ENCODE data around the gene BAG2. TPM values are rescaled to one million over a fixed set of nuclear protein-coding genes. Genes with fewer than 3 reads are reported as not detected.

Gene BAG2
- total and polyA plus RNA-seq, 2 of the 13 experiments (the other 11 are each of a cell fraction or from before 2014, with no cell fraction given), result 5.7 to 15.1 TPM

DNA sequence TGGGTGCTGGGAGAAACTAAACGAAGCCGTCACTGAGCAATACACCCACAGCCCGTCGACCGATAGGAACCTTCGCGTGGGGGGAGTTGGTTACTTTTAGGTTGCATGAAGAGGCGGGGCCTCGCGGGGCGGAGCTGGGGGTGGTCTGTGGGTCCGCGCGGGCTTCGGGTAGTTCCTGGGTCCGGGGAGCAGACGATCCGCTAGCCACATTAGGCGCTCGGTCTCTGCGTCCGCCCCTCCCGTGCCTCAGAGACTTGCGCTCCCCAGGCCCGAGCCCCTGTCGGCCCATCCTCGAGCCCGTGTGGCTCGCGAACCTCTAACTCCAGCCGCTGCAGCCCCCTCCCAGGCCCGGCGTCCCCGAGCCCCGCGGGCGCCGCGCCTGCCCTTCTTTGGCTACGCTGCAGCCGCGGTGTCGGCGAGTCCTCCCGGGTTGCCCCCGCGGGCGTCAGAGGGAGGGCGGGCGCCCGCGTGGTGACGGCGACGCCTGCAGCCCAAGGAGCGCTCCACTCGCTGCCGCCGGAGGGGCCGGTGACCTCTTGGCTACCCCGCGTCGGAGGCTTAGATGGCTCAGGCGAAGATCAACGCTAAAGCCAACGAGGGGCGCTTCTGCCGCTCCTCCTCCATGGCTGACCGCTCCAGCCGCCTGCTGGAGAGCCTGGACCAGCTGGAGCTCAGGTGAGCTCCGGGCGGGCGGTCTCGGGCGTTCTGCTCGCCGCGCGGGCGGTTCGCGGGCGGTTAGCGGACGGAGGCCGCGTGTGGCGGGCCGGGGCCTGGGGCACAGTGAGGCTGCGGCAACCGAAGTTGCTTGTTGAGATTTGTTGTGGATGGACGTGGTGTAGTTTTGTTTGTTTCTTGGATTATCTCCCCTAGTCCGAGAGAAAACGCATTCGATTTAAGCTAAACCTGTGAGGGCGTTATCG, at the start of gene BAG2 (continued):
- TF ChIP-seq ZNF670 (CRISPR knock-in tag; IDR thresholded peaks at IDR 0.05; ENCODE audit: borderline replicate concordance) (peak; percentile 96), UBTF (CRISPR knock-in tag; IDR thresholded peaks at IDR 0.05) (peak; percentile 99), PHF21A (CRISPR knock-in tag; IDR thresholded peaks at IDR 0.05) (peak; percentile 86), ELF4 (CRISPR knock-in tag; IDR thresholded peaks at IDR 0.05; ENCODE audit: borderline replicate concordance) (peak; percentile 61; the same call in 1 of the 2 replicates), SIX1 (CRISPR knock-in tag; IDR thresholded peaks at IDR 0.05; ENCODE audit: borderline replicate concordance) (no peak), RBFOX2 (IDR thresholded peaks at IDR 0.05; ENCODE audit: low read depth, low read length) (peak; percentile 99), CBX1 (IDR thresholded peaks at IDR 0.05; ENCODE audit: low read depth) (no peak), JDP2 (CRISPR knock-in tag; IDR thresholded peaks at IDR 0.05; ENCODE audit: borderline replicate concordance) (no peak), ZNF7 (CRISPR knock-in tag; IDR thresholded peaks at IDR 0.05) (no peak), ZKSCAN8 (CRISPR knock-in tag; IDR thresholded peaks at IDR 0.05; ENCODE audit: borderline replicate concordance) (no peak), ZBTB7A (CRISPR knock-in tag; IDR thresholded peaks at IDR 0.05) (peak; percentile 92), NFIB (CRISPR knock-in tag; IDR thresholded peaks at IDR 0.05; ENCODE audit: borderline replicate concordance) (no peak), ZNF792 (CRISPR knock-in tag; IDR thresholded peaks at IDR 0.05) (no peak; the same call in none of the 2 replicates), SNAPC2 (CRISPR knock-in tag; IDR thresholded peaks at IDR 0.05) (peak; percentile 90), ZNF276 (CRISPR knock-in tag; IDR thresholded peaks at IDR 0.05; ENCODE audit: low read depth) (peak; percentile 66; the same call in 1 of the 2 replicates), PITX1 (CRISPR knock-in tag; IDR thresholded peaks at IDR 0.05) (no peak; the same call in none of the 2 replicates), ZNF205 (CRISPR knock-in tag; IDR thresholded peaks at IDR 0.05) (no peak; the same call in none of the 2 replicates), LCORL (IDR thresholded peaks at IDR 0.05) (no peak), LCORL (CRISPR knock-in tag; IDR thresholded peaks at IDR 0.05) (peak; percentile 82)
- TF ChIP-seq, protein P1, sequence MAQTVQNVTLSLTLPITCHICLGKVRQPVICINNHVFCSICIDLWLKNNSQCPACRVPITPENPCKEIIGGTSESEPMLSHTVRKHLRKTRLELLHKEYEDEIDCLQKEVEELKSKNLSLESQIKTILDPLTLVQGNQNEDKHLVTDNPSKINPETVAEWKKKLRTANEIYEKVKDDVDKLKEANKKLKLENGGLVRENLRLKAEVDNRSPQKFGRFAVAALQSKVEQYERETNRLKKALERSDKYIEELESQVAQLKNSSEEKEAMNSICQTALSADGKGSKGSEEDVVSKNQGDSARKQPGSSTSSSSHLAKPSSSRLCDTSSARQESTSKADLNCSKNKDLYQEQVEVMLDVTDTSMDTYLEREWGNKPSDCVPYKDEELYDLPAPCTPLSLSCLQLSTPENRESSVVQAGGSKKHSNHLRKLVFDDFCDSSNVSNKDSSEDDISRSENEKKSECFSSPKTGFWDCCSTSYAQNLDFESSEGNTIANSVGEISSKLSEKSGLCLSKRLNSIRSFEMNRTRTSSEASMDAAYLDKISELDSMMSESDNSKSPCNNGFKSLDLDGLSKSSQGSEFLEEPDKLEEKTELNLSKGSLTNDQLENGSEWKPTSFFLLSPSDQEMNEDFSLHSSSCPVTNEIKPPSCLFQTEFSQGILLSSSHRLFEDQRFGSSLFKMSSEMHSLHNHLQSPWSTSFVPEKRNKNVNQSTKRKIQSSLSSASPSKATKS (CRISPR knock-in tag; IDR thresholded peaks at IDR 0.05), result no peak
- TF ChIP-seq, protein P2, sequence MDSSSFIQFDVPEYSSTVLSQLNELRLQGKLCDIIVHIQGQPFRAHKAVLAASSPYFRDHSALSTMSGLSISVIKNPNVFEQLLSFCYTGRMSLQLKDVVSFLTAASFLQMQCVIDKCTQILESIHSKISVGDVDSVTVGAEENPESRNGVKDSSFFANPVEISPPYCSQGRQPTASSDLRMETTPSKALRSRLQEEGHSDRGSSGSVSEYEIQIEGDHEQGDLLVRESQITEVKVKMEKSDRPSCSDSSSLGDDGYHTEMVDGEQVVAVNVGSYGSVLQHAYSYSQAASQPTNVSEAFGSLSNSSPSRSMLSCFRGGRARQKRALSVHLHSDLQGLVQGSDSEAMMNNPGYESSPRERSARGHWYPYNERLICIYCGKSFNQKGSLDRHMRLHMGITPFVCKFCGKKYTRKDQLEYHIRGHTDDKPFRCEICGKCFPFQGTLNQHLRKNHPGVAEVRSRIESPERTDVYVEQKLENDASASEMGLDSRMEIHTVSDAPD (CRISPR knock-in tag; IDR thresholded peaks at IDR 0.05), result peak; percentile 85

Measured in HepG2 (cell line).